GM19455 (cell line): Measurements from ENCODE around the gene CTRB1.
"Not testable (repeated sequence)": the region's sequence is repeated elsewhere in the genome, so short reads cannot be mapped to it uniquely, and the experiment has no call there.

Source experiments
- ATAC-seq: cut with Tn5 transposase; IDR thresholded peaks from one replicate; pipeline ENCODE4 v1.9.1; 2021; ENCODE audit not compliant: unreplicated experiment

CTRB1 gene

GRCh38 chr16:75239542-75240122 lies 20.8 kb downstream of the CTRB1 start:
- no peak for ATAC-seq

GRCh38 chr16:75240633-75241032 lies 21.8 kb downstream of the CTRB1 start:
- not testable (repeated sequence) for ATAC-seq

GRCh38 chr16:75241412-75241811 lies 22.6 kb downstream of the CTRB1 start:
- ATAC-seq, result no peak

DNA sequence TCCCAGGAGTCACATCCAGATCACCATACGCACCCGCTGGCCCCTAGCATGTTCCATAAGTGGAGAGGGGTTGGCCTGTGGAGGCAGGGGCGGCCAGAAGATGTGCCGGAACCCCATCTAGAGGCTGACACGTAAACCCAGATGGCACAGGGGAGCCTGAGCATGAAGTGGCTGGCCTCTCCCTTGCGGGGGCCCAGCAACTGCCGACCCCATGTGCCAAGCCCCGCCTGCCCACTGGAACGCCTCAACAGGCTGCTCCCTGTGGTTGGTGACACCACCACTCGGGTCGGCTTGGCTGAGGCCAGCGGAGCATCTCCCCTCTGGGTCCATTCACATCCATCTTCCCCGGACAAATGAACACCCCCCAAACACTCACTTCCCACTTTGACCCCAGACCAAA lies 23.2 kb downstream of the CTRB1 start:
- no peak for ATAC-seq

DNA sequence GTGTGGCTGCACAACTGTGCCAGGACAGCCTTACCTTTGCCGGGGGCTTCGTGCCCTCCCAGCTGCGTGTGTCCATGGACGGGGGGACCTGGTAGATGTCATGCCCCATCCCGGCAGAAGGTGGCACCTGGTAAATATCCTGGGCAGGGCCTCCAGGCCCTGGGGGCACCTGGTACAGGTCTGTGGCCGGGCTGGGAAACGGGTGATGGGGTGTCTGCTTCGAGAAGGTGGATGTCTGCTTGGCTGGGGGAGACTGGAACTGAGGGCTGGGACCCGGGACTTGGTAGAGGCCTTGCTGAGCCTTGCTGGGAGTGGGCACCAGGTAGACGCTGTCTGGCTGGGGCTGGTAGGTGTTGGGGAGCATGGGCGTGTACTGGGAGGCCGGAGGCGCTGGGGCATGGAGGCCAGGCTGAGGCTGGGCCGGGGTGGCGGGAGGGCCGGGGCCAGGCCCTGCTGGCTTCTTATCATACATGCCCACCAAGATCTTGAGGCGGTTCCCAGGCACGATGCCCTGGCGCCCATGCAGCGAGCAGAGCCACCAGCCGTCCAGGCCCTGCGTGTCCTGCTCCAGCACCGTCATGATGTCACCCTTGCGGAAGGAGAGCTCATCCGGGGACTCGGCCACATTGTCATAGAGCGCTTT lies 23.8 kb downstream of the CTRB1 start:
- not testable (repeated sequence) for ATAC-seq

DNA sequence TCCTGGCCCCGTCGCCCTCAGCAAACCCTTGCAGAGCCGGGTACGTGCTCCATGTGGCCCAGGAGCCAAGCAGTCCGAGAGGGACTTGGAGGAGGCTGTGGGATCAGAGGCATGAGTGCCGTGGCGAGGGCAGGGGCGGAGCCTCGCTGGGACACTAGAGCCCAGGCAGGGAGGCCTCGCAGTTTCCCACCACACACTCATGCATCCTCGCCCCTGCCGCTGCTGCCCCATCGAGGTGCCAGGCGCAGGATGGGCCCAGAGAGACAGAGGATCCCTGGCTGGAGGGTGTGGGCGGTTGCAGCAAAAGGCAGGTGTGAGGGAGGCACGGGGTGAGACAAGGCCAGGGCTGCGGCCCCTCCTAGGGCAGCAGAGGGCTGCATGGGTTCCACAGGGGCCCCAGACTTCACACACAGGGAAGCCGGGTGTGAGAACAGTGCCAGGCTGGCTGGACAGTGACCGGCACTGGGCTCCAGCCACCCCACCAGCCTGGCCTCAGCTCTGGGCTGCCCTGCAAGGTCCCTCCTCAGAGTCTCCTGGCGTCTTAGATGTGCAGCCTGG lies 25.0 kb downstream of the CTRB1 start:
- no peak for ATAC-seq

DNA sequence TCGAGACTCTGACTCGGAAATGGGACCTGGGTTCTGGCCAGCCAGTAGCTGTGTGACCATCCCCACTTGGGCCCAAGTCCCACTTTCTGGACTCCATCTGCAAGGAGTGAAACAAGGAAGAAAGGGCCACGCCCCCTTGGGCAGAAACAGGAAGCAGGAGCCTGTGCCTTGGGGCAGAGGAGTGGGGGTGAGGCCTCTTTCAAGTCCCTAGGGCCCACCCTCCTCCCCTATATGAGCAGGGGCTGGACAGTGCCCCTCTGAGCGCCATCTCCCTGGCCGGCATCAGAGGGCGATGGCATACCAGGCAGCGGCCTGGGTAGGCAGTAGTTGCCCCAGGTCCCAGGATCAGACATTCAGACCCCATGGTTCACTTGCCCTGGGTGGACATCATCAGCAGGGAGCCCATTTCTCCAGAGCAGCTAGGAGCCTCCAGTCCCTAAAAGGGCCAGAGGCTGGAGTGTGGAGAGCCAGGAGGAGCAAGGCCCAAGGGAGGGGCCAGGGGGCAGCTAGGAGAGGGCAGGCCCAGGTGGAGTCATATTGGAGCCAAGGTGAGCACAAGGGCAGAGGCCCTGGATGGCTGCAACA lies 25.5 kb downstream of the CTRB1 start:
- no peak for ATAC-seq

GRCh38 chr16:75244844-75245758 lies 26.3 kb downstream of the CTRB1 start:
- no peak for ATAC-seq

- ATAC-seq, result no peak
Measured at GRCh38 chr16:75246504-75247205, 27.9 kb downstream of the CTRB1 start.

GRCh38 chr16:75247249-75247648 lies 28.5 kb downstream of the CTRB1 start:
- no peak for ATAC-seq

DNA sequence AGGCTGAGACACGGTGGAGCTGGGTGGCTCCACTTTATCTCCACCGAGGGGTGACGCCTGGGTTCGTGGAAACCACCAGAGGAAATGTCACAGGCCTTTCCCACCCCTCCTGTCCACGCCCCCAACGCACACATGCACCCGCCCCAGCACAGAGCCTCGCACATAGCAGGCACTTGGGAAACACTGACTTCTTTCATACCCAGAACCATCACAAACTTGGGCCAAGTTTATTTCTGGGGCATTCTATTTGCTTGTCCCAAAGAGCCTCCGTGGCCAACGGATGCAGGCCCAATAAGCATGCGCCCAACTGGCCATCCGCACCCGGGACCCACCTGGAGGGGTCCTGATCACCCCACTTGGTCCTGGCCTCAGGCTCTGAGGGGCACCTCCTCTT lies 29.4 kb downstream of the CTRB1 start:
- no peak for ATAC-seq

GRCh38 chr16:75248536-75249380 lies 30.0 kb downstream of the CTRB1 start:
- no peak for ATAC-seq

DNA sequence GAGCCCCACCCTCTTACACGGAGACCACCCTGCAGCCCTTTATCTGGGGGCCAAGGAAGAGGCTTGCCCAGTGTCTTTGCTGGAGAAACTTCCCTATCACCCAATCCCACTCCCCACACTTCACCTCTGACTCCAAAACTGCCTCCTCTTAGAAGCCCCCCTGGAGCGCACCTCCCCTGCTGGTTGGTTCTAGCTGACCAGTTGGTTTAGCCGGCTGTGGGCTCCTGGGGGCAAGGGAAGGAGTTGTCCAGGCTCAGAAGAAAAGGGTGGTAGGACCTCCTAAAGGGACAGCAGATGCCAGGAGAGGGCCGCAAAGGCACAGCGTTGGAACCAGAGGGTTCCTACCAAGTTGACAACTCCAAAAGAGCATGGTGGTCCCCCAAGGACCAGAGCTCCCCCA lies 30.7 kb downstream of the CTRB1 start:
- ATAC-seq, result no peak

GRCh38 chr16:75250089-75250808 lies 31.5 kb downstream of the CTRB1 start:
- ATAC-seq, result no peak

- ATAC-seq, result peak; percentile 32
Measured at GRCh38 chr16:75250809-75251279, 32.1 kb downstream of the CTRB1 start.

GRCh38 chr16:75251280-75252048 lies 32.7 kb downstream of the CTRB1 start, which contains the start of gene BCAR1:
Gene BCAR1 (minus strand): TSS chr16:75251624. CDS start chr16:75251482, 142 bp downstream.
- peak; percentile 48 for ATAC-seq

GRCh38 chr16:75252049-75252864 lies 33.5 kb downstream of the CTRB1 start:
- ATAC-seq, result no peak
